Amniotic epithelial cell (primary cell): ENCODE measurements around the gene NRP1.
A peak's percentile ranks its signal among the peaks of the same experiment; 100 is the strongest.
"Not testable (repeated sequence)": the region's sequence is repeated elsewhere in the genome, so short reads cannot be mapped to it uniquely, and the experiment has no call there.

Experiments used
- DNase-seq: peaks from one replicate; pipeline ENCODE4 v3.0.0-alpha.2; 2010; ENCODE audit warnings: low read depth

NRP1 gene

DNA sequence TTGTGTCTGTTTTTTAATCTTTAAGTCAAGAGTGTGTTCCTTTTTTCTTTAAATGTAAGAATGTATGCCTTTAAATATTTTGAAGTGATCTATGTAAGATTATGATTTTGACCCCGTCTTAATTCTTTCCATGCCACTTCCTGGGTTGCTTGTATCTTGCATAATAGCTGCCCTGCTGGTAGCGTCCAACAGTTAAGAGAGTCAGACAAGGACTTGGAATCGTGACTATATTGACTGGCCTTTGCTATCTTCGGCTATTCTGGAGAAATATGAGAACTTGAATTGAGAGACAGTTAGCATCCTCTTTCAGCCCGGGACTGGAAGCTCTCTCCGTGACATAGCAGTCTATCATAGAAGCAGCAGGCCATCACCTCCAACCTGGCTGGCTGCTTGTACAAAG lies 13.0 kb downstream of the NRP1 start:
- DNase-seq, result peak; percentile 50

DNA sequence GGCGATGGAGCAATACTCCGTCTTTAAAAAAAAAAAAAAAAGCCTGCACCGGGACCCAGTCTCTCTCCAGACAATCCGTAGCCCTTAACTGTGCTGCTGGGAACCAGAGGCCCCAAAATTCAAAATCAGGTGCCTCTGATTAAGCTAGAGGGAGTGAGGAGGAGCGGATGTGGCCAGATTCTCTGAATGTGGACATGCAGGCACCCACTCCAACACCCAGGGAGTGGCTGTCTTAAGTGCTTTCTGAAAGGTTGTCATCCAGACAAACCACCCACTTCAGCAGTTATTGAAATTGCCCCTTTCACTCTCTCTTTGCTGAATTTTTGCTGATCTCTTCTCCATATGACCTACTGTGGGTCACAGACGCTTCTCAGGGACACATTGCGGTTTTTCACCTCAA lies 14.2 kb downstream of the NRP1 start:
- no peak for DNase-seq

GRCh38 chr10:33315891-33316290 lies 18.6 kb downstream of the NRP1 start:
- DNase-seq, result peak; percentile 55

DNA sequence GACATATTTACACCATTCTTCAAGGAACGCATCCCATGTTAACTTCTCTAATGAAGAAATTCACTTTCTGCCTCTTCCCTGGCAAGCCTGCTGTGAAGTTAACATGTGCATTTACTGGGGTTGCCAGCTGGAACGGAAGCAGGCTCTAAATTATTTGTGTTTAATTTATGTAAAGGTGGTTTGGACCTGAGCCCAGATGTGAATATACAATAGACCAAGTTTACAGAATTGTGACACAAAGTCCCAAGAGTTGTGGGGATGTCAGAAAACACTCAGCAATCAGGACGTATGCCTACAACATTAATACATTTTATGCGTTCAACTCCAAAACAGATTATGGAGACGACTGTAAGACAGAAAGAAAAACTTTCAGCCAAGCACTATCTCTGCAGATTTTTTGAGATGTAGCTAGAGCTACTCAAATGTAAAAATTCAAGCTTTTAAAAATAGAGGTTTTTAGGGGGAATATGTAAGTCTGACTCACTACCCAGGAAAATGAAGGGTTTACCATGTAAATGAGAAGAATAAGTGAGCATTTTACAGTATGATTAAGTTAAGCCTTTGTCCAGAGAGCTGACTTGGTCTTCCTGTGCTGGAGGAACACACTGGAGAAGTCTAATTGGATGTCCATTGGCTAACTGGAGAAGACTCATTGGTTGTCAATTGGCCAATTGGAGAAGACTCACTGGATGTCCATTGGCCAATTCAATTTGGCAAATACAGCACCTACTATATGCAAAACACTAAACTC lies 19.5 kb downstream of the NRP1 start:
- no peak for DNase-seq

DNA sequence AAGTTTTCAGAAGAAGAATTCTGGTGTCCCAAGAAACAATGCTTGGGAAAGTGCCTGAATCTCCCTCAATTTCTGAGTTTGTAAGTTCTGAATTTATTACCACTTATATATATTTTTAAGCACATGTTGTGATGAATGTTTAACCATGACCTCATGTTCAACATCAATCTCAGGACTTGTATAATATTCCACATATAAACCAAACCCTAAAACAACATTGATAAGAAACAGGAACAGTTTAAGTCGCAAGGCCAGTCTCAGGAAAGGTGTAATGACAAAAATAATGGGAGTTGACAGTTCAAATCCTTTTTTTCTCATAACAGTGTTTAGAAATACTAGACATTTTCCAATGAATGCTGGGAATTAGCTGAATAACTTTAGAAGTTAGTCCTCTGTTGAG lies 22.8 kb downstream of the NRP1 start:
- DNase-seq, result no peak

- no peak for DNase-seq
Measured at GRCh38 chr10:33310853-33311252, 23.6 kb downstream of the NRP1 start.

DNA sequence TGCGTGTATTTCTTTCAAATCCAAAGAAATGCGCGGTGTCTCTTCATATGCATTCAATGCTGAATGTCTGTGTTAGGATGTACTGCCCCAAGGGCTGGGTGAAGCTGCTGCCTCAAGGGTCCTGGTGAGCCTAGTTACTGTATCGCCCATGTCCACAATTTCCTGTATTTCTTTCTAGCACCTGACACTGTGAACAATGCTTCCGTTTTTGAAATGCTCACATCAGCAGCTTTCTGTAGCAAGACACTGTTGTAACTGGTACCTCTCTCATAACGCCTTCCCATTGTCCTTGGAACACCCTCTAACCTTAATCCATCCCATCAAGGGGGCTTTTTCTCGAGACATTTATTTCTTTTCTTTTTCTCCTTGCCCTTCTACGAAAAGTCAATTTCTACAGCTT lies 25.1 kb downstream of the NRP1 start:
- no peak for DNase-seq

DNA sequence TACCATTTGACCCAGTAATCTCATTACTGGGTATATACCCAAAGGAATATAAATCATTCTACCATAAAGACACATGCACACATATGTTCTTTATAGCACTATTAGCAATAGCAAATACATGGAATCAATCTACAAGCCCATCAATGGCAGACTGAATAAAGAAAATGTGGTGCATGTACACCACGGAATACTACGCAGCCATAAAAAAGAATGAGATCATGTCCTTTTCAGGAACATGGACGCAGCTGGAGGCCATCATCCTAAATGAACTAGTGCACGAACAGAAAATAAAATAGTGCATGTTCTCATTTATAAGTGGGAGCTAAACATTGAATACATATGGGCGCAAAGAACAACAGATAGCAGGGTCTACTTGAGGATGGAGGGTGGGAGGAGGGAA lies 26.6 kb downstream of the NRP1 start:
- DNase-seq, result no peak

DNA sequence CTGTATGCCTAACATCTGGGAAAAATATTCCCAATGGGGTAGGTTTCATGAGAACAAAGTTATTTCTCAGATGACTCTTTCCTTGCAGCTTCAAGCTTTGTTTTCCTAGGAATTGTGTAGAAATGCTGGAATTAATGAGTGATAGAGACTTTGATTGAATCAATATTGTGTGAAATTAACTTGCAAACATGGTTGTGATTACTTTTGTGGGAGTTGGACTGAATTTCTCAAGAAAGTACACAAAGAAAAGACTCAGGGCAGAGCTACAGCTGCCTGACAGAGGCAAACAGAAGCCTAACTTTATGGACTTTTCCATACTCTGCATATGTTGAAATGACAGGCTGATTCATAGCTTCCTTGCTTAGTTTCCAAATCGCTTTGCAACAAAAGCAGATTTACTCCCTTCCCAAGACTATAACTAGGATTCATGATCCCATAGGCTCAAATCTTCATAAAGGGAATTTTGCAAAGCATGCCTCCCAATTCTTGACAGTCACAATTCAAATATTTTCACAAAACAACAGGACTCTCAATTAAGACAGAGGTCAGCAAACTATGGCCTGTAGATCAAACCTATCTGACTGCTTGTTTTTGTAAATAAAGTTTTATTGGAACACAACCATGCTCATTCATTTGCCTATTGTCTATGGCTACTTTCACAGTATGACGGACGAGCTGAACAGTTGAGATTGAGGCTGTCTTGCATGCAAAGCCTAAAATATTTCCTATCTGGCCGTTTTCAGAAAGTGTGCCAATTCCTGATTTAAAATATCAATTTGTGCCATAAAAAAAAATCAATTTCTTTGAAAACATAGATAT lies 27.6 kb downstream of the NRP1 start:
- DNase-seq, result peak; percentile 84

DNA sequence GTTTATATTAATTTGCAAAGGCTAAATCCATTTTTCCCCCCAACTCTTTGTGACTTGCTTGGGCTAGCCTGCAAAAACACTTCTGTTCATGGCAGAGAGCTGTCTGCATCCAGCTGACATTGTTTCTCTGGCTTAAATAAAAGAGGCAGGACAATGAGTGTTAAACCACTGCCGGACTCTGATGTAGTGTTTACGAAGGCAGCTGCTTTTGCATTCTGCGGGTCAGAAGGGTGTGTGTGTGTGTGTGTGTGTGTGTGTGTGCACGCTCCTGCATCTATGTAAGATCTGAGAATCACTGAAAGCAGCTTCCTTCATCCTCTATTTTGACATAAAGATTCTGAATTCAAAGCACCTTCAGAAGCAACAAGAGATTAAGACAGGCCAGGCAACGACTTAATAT lies 28.3 kb downstream of the NRP1 start:
- peak; percentile 36 for DNase-seq

GRCh38 chr10:33304423-33305225 lies 29.8 kb downstream of the NRP1 start:
- DNase-seq, result no peak

DNA sequence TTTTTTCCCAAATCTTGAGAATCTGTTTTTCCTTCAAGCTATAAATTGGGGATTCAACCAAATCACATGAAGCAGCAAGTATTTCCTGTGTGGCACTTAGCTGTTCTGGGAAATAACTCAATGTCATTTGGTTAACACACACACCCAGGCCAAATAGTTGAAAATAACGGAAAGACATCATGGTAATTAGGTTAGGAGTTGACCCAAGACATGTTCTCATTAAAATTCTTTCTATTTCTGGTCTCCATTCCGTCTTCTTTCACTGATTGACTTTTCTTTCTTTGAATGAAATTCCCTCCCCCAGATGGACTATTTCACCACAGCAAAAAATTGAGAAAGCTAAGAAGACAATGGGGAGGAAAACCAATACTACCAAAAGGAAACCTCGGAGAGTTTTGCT lies 30.5 kb downstream of the NRP1 start:
- no peak for DNase-seq

DNA sequence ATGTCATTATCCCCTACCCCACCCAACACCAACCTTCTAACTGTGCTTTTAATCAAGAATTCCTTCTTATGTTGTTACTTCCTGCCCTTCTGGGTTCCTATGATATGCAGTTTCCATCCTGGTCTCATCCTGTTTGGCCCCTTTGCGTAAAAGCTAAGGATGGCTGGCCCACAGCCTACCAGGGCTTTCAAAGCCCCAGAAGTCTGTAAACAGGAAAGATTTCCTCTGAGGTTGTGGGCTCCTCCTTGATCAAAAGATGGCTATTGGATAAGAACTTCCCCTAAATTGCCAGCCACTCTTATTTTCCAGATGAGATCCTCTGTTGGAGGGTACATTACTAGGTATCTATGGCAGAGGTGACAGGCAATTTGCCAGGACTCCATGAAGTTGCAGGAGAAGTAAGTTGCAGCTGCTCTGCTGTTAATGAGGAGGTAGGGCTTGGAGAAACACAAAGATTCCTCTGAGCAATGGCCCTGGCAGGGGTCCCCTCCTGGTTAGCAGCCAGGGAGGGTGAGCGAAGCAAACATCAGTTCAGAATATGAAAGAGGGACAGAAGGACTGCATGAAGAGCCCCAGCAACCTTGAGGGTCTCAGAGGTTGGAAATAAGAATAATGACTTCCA lies 32.1 kb downstream of the NRP1 start:
- DNase-seq, result no peak

- DNase-seq, result no peak
Measured at GRCh38 chr10:33301097-33301789, 33.2 kb downstream of the NRP1 start.

GRCh38 chr10:33300544-33300943 lies 33.9 kb downstream of the NRP1 start:
- DNase-seq, result not testable (repeated sequence)

GRCh38 chr10:33298893-33299292 lies 35.6 kb downstream of the NRP1 start:
- no peak for DNase-seq

DNA sequence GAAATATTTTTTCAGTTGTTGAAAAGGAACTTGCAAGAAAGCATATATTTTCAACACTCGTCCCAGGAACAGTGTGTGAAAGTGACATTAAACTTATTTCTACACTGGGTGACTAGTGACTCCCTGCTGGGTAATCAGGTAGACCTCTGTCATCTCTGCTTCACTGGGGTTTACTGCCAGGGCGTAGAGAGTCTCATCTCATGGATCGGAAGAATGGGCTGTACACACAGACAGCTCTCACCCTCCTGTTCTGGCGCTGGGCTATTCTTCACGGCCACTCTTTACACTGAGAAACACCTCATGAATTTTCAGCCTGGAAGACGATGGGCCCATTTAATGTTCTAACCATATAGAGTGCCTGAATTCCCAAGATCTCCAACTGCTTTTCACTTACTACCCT lies 36.4 kb downstream of the NRP1 start:
- DNase-seq, result no peak

- no peak for DNase-seq
Measured at GRCh38 chr10:33295851-33296250, 38.6 kb downstream of the NRP1 start.

GRCh38 chr10:33293531-33294170 lies 40.8 kb downstream of the NRP1 start:
- DNase-seq, result no peak

- no peak for DNase-seq
Measured at GRCh38 chr10:33293076-33293475, 41.4 kb downstream of the NRP1 start.

DNA sequence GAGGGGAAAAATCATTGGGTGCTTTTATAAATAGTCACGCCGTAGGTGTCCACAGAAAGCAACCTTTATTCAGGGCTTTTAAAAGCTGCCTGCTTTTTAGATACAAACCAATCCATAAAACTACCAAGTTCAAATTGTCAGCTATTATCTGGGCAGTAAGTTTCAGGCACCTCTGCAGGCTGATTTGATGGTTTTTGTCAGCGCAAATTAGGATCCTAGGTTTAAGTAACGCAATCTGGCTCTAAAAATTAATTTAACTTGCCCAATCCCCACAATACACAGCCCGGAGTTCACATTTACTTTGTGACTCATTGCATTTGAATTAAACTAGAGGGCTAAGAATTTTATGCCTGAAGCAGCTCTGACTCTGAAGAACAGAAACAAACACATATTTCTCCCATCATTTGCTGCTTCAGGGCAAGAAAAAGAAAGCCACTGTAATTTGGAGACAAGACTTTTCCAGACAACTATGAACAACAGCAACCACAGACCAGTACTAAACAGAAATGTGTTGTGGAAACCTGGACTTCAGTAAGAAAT lies 43.3 kb downstream of the NRP1 start:
- DNase-seq, result peak; percentile 78
